WTC11 (cell line): Measurements from ENCODE around the gene STK24. TPM values are rescaled to one million over a fixed set of nuclear protein-coding genes. Genes with fewer than 3 reads are reported as not detected.

ENCODE experiments used
- ATAC-seq: fragments of 200-7000 bp; cut with Tn5 transposase; 2 replicates; pipeline ENCODE4 v1.10.0; 2021; ENCODE audit warnings: mild to moderate bottlenecking, moderate library complexity
- CTCF ChIA-PET: fragments of 300-600 bp; sonication (Branson Sonifier 250); formaldehyde crosslinking; loops from one replicate; lab custom pipeline; 2021; ENCODE audit warnings: antibody characterized with exemption; lab: Charles Lee
- POLR2A ChIA-PET: fragments of 350-600 bp; sonication (Branson Sonifier 250); formaldehyde crosslinking; loops from one replicate; lab custom pipeline; 2021; ENCODE audit warnings: antibody characterized with exemption; lab: Charles Lee
- DNase-seq: peaks from one replicate; pipeline ENCODE4 v3.0.0; 2021; ENCODE audit warnings: low spot score
- H3K27ac Mint-ChIP-seq: 2 replicates; pipeline ENCODE4 v1.8.0; 2021; ENCODE audit warnings: mixed read lengths
- H3K27me3 Mint-ChIP-seq: 2 replicates; pipeline ENCODE4 v1.8.0; 2021; ENCODE audit warnings: low read depth, mild to moderate bottlenecking, moderate library complexity, mixed read lengths
- H3K36me3 Mint-ChIP-seq: 2 replicates; pipeline ENCODE4 v1.8.0; 2021; ENCODE audit warnings: mixed read lengths
- H3K4me1 Mint-ChIP-seq: 2 replicates; pipeline ENCODE4 v1.8.0; 2022; ENCODE audit warnings: mixed read lengths
- H3K4me3 Mint-ChIP-seq: 2 replicates; pipeline ENCODE4 v1.8.0; 2021; ENCODE audit warnings: mild to moderate bottlenecking, moderate library complexity, mixed read lengths
- H3K9me3 Mint-ChIP-seq: 2 replicates; pipeline ENCODE4 v1.8.0; 2021; ENCODE audit warnings: mixed read lengths
- AR ChIP-seq: fragments of 250-450 bp; sonication (Bioruptor Pico); IDR thresholded peaks from 2 replicates; pipeline ENCODE4 v1.9.0; 2021; ENCODE audit warnings: mild to moderate bottlenecking
- ATF2 ChIP-seq: sonication (generic); formaldehyde crosslinking; IDR thresholded peaks from 2 replicates; pipeline ENCODE4 v1.8.1; 2022; ENCODE audit warnings: low read depth, missing genetic modification reagents, borderline replicate concordance
- ATF3 ChIP-seq: sonication (generic); formaldehyde crosslinking; conservative IDR thresholded peaks from 2 replicates; pipeline ENCODE4 v1.8.1; 2022; ENCODE audit warnings: mild to moderate bottlenecking, missing genetic modification reagents
- ELF4 ChIP-seq: sonication (generic); formaldehyde crosslinking; IDR thresholded peaks from 2 replicates; pipeline ENCODE4 v1.8.1; 2022; ENCODE audit warnings: low read depth, mild to moderate bottlenecking, moderate library complexity, missing genetic modification reagents
- FOXP1 ChIP-seq: sonication (generic); formaldehyde crosslinking; IDR thresholded peaks from 2 replicates; pipeline ENCODE4 v1.8.0; 2022; ENCODE audit warnings: missing genetic modification reagents, mild to moderate bottlenecking, moderate library complexity, borderline replicate concordance
- IRF1 ChIP-seq: sonication (generic); formaldehyde crosslinking; IDR thresholded peaks from 2 replicates; pipeline ENCODE4 v1.8.0; 2023; ENCODE audit warnings: missing genetic modification reagents
- MXD4 ChIP-seq: fragments of 250-450 bp; sonication (Bioruptor Pico); IDR thresholded peaks from 2 replicates; pipeline ENCODE4 v1.8.0; 2021; ENCODE audit warnings: mild to moderate bottlenecking, moderate library complexity, borderline replicate concordance
- MYBL2 ChIP-seq: sonication (generic); formaldehyde crosslinking; IDR thresholded peaks from 2 replicates; pipeline ENCODE4 v1.8.1; 2023; ENCODE audit warnings: mild to moderate bottlenecking, moderate library complexity, missing genetic modification reagents
- NFYB ChIP-seq: sonication (generic); formaldehyde crosslinking; conservative IDR thresholded peaks from 2 replicates; pipeline ENCODE4 v1.8.0; 2022; ENCODE audit warnings: low read depth, missing genetic modification reagents
- OVOL2 ChIP-seq: fragments of 250-450 bp; sonication (Bioruptor Pico); IDR thresholded peaks from 2 replicates; pipeline ENCODE4 v1.9.0; 2021; ENCODE audit warnings: mild to moderate bottlenecking, borderline replicate concordance
- PRRX2 ChIP-seq: fragments of 250-450 bp; sonication (Bioruptor Pico); IDR thresholded peaks from 2 replicates; pipeline ENCODE4 v1.8.0; 2021; ENCODE audit warnings: mild to moderate bottlenecking
- RORB ChIP-seq: fragments of 250-450 bp; sonication (Bioruptor Pico); IDR thresholded peaks from 2 replicates; pipeline ENCODE4 v1.9.0; 2021; ENCODE audit warnings: mild to moderate bottlenecking
- TCF7 ChIP-seq: sonication (generic); formaldehyde crosslinking; IDR thresholded peaks from 2 replicates; pipeline ENCODE4 v1.8.0; 2022; ENCODE audit warnings: mild to moderate bottlenecking, low read depth, missing genetic modification reagents, moderate library complexity
- TEAD1 ChIP-seq: sonication (generic); formaldehyde crosslinking; IDR thresholded peaks from 2 replicates; pipeline ENCODE4 v1.8.0; 2022; ENCODE audit warnings: mild to moderate bottlenecking, missing genetic modification reagents
- TEAD4 ChIP-seq: sonication (generic); formaldehyde crosslinking; IDR thresholded peaks from 2 replicates; pipeline ENCODE4 v1.8.0; 2022; ENCODE audit warnings: mild to moderate bottlenecking, missing genetic modification reagents
- ZNF416 ChIP-seq: fragments of 250-450 bp; sonication (Bioruptor Pico); IDR thresholded peaks from 2 replicates; pipeline ENCODE4 v1.9.0; 2021; ENCODE audit warnings: mild to moderate bottlenecking, inconsistent platforms
- ZNF671 ChIP-seq: fragments of 250-450 bp; sonication (Bioruptor Pico); IDR thresholded peaks from 2 replicates; pipeline ENCODE4 v1.8.0; 2021; ENCODE audit warnings: mild to moderate bottlenecking
- total RNA-seq: library from RNA; stranded (reverse); gene quantifications from 3 replicates; pipeline ENCODE4 v1.2.3, GENCODE V29; 2021
- TF ChIP-seq, protein P1 (sequence below): sonication (generic); formaldehyde crosslinking; IDR thresholded peaks from 2 replicates; pipeline ENCODE4 v1.8.0; 2023; ENCODE audit warnings: missing genetic modification reagents, mild to moderate bottlenecking, borderline replicate concordance
- TF ChIP-seq, protein P2 (sequence below): sonication (generic); formaldehyde crosslinking; IDR thresholded peaks from 2 replicates; pipeline ENCODE4 v1.8.1; 2023; ENCODE audit warnings: mild to moderate bottlenecking, missing genetic modification reagents, moderate library complexity
- TF ChIP-seq, protein P3 (sequence below): sonication (generic); formaldehyde crosslinking; IDR thresholded peaks from 2 replicates; pipeline ENCODE4 v1.8.1; 2022; ENCODE audit warnings: missing genetic modification reagents, borderline replicate concordance

The STK24 gene
- total RNA-seq, 1 experiment from 2014 or later, result 138 TPM

DNA sequence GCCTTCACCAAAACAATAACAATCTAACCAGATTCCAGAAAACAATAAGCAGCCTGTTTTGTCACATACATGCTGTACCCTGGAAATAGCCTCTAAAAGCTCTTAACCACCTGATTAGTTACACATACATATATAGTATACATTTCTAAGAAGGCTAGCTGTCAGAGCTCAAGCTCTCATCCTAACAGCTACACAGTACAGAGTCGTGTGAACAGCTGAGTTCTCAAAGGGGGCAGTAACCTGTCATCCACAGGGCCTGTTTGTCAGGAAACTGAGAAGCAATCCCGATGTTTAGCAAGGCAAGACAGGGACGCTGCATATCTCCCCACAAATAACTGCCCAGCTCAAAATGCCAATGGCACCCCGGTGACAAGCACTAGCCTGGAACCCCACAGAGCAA, 56.9 kb downstream of the STK24 start (continued):
- TF ChIP-seq, protein P1, sequence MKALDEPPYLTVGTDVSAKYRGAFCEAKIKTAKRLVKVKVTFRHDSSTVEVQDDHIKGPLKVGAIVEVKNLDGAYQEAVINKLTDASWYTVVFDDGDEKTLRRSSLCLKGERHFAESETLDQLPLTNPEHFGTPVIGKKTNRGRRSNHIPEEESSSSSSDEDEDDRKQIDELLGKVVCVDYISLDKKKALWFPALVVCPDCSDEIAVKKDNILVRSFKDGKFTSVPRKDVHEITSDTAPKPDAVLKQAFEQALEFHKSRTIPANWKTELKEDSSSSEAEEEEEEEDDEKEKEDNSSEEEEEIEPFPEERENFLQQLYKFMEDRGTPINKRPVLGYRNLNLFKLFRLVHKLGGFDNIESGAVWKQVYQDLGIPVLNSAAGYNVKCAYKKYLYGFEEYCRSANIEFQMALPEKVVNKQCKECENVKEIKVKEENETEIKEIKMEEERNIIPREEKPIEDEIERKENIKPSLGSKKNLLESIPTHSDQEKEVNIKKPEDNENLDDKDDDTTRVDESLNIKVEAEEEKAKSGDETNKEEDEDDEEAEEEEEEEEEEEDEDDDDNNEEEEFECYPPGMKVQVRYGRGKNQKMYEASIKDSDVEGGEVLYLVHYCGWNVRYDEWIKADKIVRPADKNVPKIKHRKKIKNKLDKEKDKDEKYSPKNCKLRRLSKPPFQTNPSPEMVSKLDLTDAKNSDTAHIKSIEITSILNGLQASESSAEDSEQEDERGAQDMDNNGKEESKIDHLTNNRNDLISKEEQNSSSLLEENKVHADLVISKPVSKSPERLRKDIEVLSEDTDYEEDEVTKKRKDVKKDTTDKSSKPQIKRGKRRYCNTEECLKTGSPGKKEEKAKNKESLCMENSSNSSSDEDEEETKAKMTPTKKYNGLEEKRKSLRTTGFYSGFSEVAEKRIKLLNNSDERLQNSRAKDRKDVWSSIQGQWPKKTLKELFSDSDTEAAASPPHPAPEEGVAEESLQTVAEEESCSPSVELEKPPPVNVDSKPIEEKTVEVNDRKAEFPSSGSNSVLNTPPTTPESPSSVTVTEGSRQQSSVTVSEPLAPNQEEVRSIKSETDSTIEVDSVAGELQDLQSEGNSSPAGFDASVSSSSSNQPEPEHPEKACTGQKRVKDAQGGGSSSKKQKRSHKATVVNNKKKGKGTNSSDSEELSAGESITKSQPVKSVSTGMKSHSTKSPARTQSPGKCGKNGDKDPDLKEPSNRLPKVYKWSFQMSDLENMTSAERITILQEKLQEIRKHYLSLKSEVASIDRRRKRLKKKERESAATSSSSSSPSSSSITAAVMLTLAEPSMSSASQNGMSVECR, result no peak
- no peak for TF ChIP-seq TEAD1 (CRISPR knock-in tag)
- TF ChIP-seq, protein P2, sequence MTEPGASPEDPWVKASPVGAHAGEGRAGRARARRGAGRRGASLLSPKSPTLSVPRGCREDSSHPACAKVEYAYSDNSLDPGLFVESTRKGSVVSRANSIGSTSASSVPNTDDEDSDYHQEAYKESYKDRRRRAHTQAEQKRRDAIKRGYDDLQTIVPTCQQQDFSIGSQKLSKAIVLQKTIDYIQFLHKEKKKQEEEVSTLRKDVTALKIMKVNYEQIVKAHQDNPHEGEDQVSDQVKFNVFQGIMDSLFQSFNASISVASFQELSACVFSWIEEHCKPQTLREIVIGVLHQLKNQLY, result no peak
- no peak for TF ChIP-seq RORB (CRISPR knock-in tag)
- TF ChIP-seq NFYB (CRISPR knock-in tag), result no peak
- no peak for TF ChIP-seq AR (CRISPR knock-in tag)
- no peak for TF ChIP-seq MXD4 (CRISPR knock-in tag)
- TF ChIP-seq ATF2, result no peak
- TF ChIP-seq, protein P3, sequence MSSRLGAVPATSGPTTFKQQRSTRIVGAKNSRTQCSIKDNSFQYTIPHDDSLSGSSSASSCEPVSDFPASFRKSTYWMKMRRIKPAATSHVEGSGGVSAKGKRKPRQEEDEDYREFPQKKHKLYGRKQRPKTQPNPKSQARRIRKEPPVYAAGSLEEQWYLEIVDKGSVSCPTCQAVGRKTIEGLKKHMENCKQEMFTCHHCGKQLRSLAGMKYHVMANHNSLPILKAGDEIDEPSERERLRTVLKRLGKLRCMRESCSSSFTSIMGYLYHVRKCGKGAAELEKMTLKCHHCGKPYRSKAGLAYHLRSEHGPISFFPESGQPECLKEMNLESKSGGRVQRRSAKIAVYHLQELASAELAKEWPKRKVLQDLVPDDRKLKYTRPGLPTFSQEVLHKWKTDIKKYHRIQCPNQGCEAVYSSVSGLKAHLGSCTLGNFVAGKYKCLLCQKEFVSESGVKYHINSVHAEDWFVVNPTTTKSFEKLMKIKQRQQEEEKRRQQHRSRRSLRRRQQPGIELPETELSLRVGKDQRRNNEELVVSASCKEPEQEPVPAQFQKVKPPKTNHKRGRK (CRISPR knock-in tag), result no peak
- TF ChIP-seq OVOL2 (CRISPR knock-in tag), result no peak
- no peak for TF ChIP-seq ELF4

- H3K27me3 Mint-ChIP-seq, result no peaks in the 10 kb centered on the region
- ATAC-seq (no peak), DNase-seq (no peak)
- peaks cover 18% of the 10 kb centered on the region for H3K36me3 Mint-ChIP-seq
- ChIA-PET CTCF (no interaction called here), POLR2A (no interaction called here)
- peak overlapping the region; percentile 67 for H3K27ac Mint-ChIP-seq
- peaks cover 58% of the 10 kb centered on the region for H3K4me1 Mint-ChIP-seq
- H3K4me3 Mint-ChIP-seq, result no peak overlapping the region
- no peaks in the 10 kb centered on the region for H3K9me3 Mint-ChIP-seq
- TF ChIP-seq ATF3 (CRISPR knock-in tag) (no peak), ZNF416 (no peak), TEAD4 (CRISPR knock-in tag) (no peak), MYBL2 (CRISPR knock-in tag) (no peak), PRRX2 (CRISPR knock-in tag) (no peak), TCF7 (CRISPR knock-in tag) (no peak), FOXP1 (no peak), ZNF671 (CRISPR knock-in tag) (no peak), IRF1 (CRISPR knock-in tag) (no peak)
- TF ChIP-seq, protein P1, result no peak
These were observed 59.2 kb downstream of the STK24 start for GRCh38 chr13:98517576-98518310.
